Fibroblast of lung (primary cell): Measurements from ENCODE around the gene AP2B1.

Source experiments
- EZH2 ChIP-seq: IDR thresholded peaks from 2 replicates; pipeline ENCODE4 v1.5.1; 2012; ENCODE audit warnings: low read length, control low read depth, mild to moderate bottlenecking; ENCODE audit errors: missing control alignments
- TF ChIP-seq, protein P1 (sequence below), 2 donors: IDR thresholded peaks in 1 of 2; conservative IDR thresholded peaks in 1 of 2; 1 replicate in 1 of 2; 2 replicates in 1 of 2; pipeline ENCODE4 v1.5.1; 2011 to 2012; ENCODE audit warnings: low read length in 2 of 2, control low read depth in 1 of 2, inconsistent platforms in 1 of 2, low read depth in 1 of 2, mild to moderate bottlenecking in 1 of 2

DNA sequence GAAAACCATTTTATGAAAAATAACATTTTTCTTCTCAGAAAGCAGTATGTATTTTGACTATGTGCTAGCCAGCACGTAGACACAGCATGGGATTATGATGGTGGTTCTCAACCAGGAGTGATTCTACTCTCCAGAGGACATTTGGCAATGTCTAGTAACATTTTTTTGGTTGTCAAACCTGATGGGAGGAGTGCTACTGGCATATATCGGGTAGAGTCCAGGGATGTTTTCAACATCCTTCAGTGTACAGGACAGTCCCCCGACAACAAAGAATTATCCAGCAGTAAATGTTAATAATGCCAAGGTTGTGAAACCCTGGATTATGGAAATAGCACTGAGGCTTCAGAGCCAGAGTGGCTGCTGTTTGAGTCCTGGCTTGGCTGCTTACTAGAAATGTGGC, 27.7 kb downstream of the AP2B1 start:
- no peak for TF ChIP-seq EZH2
- TF ChIP-seq, protein P1, sequence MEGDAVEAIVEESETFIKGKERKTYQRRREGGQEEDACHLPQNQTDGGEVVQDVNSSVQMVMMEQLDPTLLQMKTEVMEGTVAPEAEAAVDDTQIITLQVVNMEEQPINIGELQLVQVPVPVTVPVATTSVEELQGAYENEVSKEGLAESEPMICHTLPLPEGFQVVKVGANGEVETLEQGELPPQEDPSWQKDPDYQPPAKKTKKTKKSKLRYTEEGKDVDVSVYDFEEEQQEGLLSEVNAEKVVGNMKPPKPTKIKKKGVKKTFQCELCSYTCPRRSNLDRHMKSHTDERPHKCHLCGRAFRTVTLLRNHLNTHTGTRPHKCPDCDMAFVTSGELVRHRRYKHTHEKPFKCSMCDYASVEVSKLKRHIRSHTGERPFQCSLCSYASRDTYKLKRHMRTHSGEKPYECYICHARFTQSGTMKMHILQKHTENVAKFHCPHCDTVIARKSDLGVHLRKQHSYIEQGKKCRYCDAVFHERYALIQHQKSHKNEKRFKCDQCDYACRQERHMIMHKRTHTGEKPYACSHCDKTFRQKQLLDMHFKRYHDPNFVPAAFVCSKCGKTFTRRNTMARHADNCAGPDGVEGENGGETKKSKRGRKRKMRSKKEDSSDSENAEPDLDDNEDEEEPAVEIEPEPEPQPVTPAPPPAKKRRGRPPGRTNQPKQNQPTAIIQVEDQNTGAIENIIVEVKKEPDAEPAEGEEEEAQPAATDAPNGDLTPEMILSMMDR (conservative IDR thresholded peaks at IDR 0.05 in 1 of 2, IDR thresholded peaks at IDR 0.05 in 1 of 2; ENCODE audit: low read depth in 1 of 2, low read length in 2 of 2), result no peak
